ENCODE data around the gene URB1. TPM values are rescaled to one million over a fixed set of nuclear protein-coding genes. Genes with fewer than 3 reads are reported as not detected.

URB1 gene
- total and polyA plus RNA-seq, 11 donors: 4.6 to 26.0 (median 11.1) TPM

- WGBS, 4 donors: 92 to 97% (median 96%) methylated on average over 5 of the region's 5 CpGs
- Histone ChIP-seq H3K27me3 (no peaks in the 10 kb centered on the region), H3K36me3 (no peaks in the 10 kb centered on the region), H3K4me3 (no peak overlapping the region), H3K27ac (no peak overlapping the region), H3K9me3 (peaks cover 0 to 21% (median 8%) of the 10 kb centered on the region in 12 donors), H3K4me1 (peaks cover 0 to 41% (median 19%) of the 10 kb centered on the region in 12 donors)
- ATAC-seq (no peak), DNase-seq (no peak)
- TF ChIP-seq CTCF (IDR thresholded peaks at IDR 0.05) (no peak), POLR2A (IDR thresholded peaks at IDR 0.05) (no peak)
- intact Hi-C loops (cut with DNase I): loop anchor here in 1 of 10 donors (5.0 kb wide), 1 partner anchor 33 kb away; no protein-coding TSS in a partner anchor
These were observed 31.9 kb upstream of the URB1 start for GRCh38 chr21:32424674-32425073.

- peaks cover 0 to 41% (median 19%) of the 10 kb centered on the region in 12 donors for H3K4me1 ChIP-seq
- no peak overlapping the region for H3K4me3 ChIP-seq
- no peaks in the 10 kb centered on the region for H3K36me3 ChIP-seq
- ATAC-seq (no peak), DNase-seq (no peak)
- H3K27me3 ChIP-seq: no peaks in the 10 kb centered on the region
- WGBS, 4 donors: 58 to 90% (median 87%) methylated on average over 2 of the region's 2 CpGs
- H3K9me3 ChIP-seq: peaks cover 0 to 21% (median 8%) of the 10 kb centered on the region in 12 donors
- no peak overlapping the region for H3K27ac ChIP-seq
- intact Hi-C loops (cut with DNase I): loop anchor here in 1 of 10 donors (5.0 kb wide), 1 partner anchor 33 kb away; no protein-coding TSS in a partner anchor
- no peak for TF ChIP-seq CTCF (IDR thresholded peaks at IDR 0.05)
These were observed 31.4 kb upstream of the URB1 start for GRCh38 chr21:32424191-32424535.

GRCh38 chr21:32423320-32424190 lies 30.7 kb upstream of the URB1 start:
- no peak overlapping the region for H3K4me3 ChIP-seq
- peaks cover 0 to 21% (median 8%) of the 10 kb centered on the region in 12 donors for H3K9me3 ChIP-seq
- no peak overlapping the region for H3K27ac ChIP-seq
- H3K4me1 ChIP-seq: peaks cover 0 to 39% (median 21%) of the 10 kb centered on the region in 12 donors
- H3K27me3 ChIP-seq: no peaks in the 10 kb centered on the region
- DNase-seq (no peak), ATAC-seq (no peak)
- peaks cover 0 to 1% (median 0%) of the 10 kb centered on the region in 9 donors for H3K36me3 ChIP-seq
- intact Hi-C loops (cut with DNase I): loop anchor here in 1 of 10 donors (5.0 kb wide), 1 partner anchor 34 kb away; no protein-coding TSS in a partner anchor
- WGBS, 4 donors: 83 to 93% (median 90%) methylated on average over 9 of the region's 9 CpGs
- TF ChIP-seq CTCF (IDR thresholded peaks at IDR 0.05) (no peak), POLR2A (IDR thresholded peaks at IDR 0.05) (no peak)

- WGBS, 4 donors: 95 to 100% (median 97%) methylated on average over 2 of the region's 2 CpGs
- TF ChIP-seq POLR2A (IDR thresholded peaks at IDR 0.05): no peak
- TF ChIP-seq CTCF (IDR thresholded peaks at IDR 0.05): no peak
- H3K27me3 ChIP-seq: no peaks in the 10 kb centered on the region
- intact Hi-C loops (cut with DNase I): loop anchor here in 1 of 10 donors (5.0 kb wide), 1 partner anchor 35 kb away; no protein-coding TSS in a partner anchor
- DNase-seq (no peak), ATAC-seq (no peak)
- peaks cover 0 to 38% (median 23%) of the 10 kb centered on the region in 12 donors for H3K4me1 ChIP-seq
- peaks cover 0 to 21% (median 8%) of the 10 kb centered on the region in 12 donors for H3K9me3 ChIP-seq
- no peak overlapping the region for H3K4me3 ChIP-seq
- peaks cover 0 to 10% (median 6%) of the 10 kb centered on the region in 9 donors for H3K36me3 ChIP-seq
- H3K27ac ChIP-seq: no peak overlapping the region
These were observed 29.3 kb upstream of the URB1 start for GRCh38 chr21:32422064-32422463.

All from heart left ventricle (tissue), 16 donors.